Endothelial cell of umbilical vein (primary cell): Measurements from ENCODE around the gene KIF23. TPM values are rescaled to one million over a fixed set of nuclear protein-coding genes. Genes with fewer than 3 reads are reported as not detected.

Source experiments
- BruUV-seq: library from RNA; stranded (reverse); fragments of 400-500 nt; replicated peaks from 2 replicates; lab custom pipeline; 2021; lab: Mats Ljungman, UMichigan
- CTCF ChIA-PET: fragments of 300-600, 350-600 bp; sonication (Branson Sonifier 250); formaldehyde crosslinking; loops from one replicate; lab custom pipeline; 2021; ENCODE audit warnings: antibody characterized with exemption, inconsistent platforms; lab: Charles Lee
- POLR2A ChIA-PET: fragments of 300-600, 350-600 bp; sonication (Branson Sonifier 250); formaldehyde crosslinking; loops from one replicate; lab custom pipeline; 2021; ENCODE audit warnings: antibody characterized with exemption, inconsistent platforms; lab: Charles Lee
- DNase-seq: peaks from one replicate; pipeline ENCODE4 v3.0.0-alpha.2; 2011; ENCODE audit warnings: low read depth, low spot score
- FAIRE-seq: peaks from 2 replicates; lab custom pipeline; 2011; peaks lifted over from hg19 to GRCh38; lab: Jason Lieb, UNC
- H2AFZ ChIP-seq: 2 replicates; pipeline ENCODE4 v1.6.0; 2012; ENCODE audit warnings: low read depth, low read length, control low read depth, inconsistent platforms
- H3K27ac ChIP-seq: 2 replicates; pipeline ENCODE4 v1.5.1; 2011; ENCODE audit warnings: low read depth, mild to moderate bottlenecking, control low read depth, low read length, moderate library complexity; ENCODE audit not compliant: insufficient read depth
- H3K27me3 ChIP-seq, 2 experiments: 2 replicates each; pipeline versions ENCODE4 v1.6.0 to v1.6.1; 2011; ENCODE audit warnings: low read length in 2 of 2, mixed read lengths in 1 of 2; ENCODE audit not compliant: control insufficient read depth in 2 of 2, insufficient read depth in 2 of 2
- H3K36me3 ChIP-seq, 2 experiments: 2 replicates in 1 of 2; 3 replicates in 1 of 2; pipeline ENCODE4 v1.5.1; 2011; ENCODE audit warnings: low read length in 2 of 2, mild to moderate bottlenecking in 1 of 2, moderate library complexity in 1 of 2; ENCODE audit not compliant: control insufficient read depth in 2 of 2, insufficient read depth in 2 of 2; ENCODE audit errors: extremely low read depth in 1 of 2
- H3K4me1 ChIP-seq: 3 replicates; pipeline ENCODE4 v1.5.1; 2011; ENCODE audit warnings: mild to moderate bottlenecking, low read length; ENCODE audit not compliant: control insufficient read depth, insufficient read depth; ENCODE audit errors: extremely low read depth
- H3K4me2 ChIP-seq: 2 replicates; pipeline ENCODE4 v1.6.1; 2011; ENCODE audit warnings: low read length, control low read depth, mixed read lengths; ENCODE audit not compliant: insufficient read depth
- H3K4me3 ChIP-seq, 3 experiments: fragments of 200-600 bp in 1 of 3; sonication (generic), shearing (Covaris generic) in 1 of 3; replicated peaks in 1 of 3; 2 replicates each; pipeline ENCODE4 v1.5.1; 2011 to 2016; ENCODE audit warnings: control low read depth in 3 of 3, low read length in 3 of 3, mild to moderate bottlenecking in 2 of 3, inconsistent platforms in 1 of 3, low read depth in 1 of 3, moderate library complexity in 1 of 3; ENCODE audit not compliant: insufficient read depth in 1 of 3
- H3K79me2 ChIP-seq: 2 replicates; pipeline ENCODE4 v1.6.0; 2012; ENCODE audit warnings: low read length, inconsistent platforms; ENCODE audit not compliant: control insufficient read depth, insufficient read depth
- H3K9ac ChIP-seq: replicated peaks from 2 replicates; pipeline ENCODE3; 2011; ENCODE audit warnings: low read length, control low read depth; ENCODE audit not compliant: insufficient read depth; ENCODE audit errors: extremely low read depth
- H3K9me1 ChIP-seq: replicated peaks from 3 replicates; pipeline ENCODE4 v1.6.0; 2011; ENCODE audit warnings: mild to moderate bottlenecking, low read length; ENCODE audit not compliant: control insufficient read depth, insufficient read depth; ENCODE audit errors: extremely low read depth
- H3K9me3 ChIP-seq: replicated peaks from 2 replicates; pipeline ENCODE4 v1.5.1; 2012; ENCODE audit warnings: low read length, inconsistent platforms; ENCODE audit not compliant: control insufficient read depth, insufficient read depth
- H4K20me1 ChIP-seq: replicated peaks from 2 replicates; pipeline ENCODE3; 2011; ENCODE audit warnings: mild to moderate bottlenecking, low read length; ENCODE audit not compliant: control insufficient read depth, insufficient read depth; ENCODE audit errors: extremely low read depth
- CTCF ChIP-seq, 2 donors: IDR thresholded peaks; 1 replicate in 1 of 2; 2 replicates in 1 of 2; pipeline ENCODE4 v1.5.1; 2011; ENCODE audit warnings: low read length in 2 of 2, mild to moderate bottlenecking in 2 of 2, moderate library complexity in 2 of 2, control low read depth in 1 of 2, inconsistent platforms in 1 of 2, low read depth in 1 of 2; ENCODE audit not compliant: insufficient read depth in 1 of 2; ENCODE audit errors: extremely low read depth in 1 of 2
- EZH2 ChIP-seq: IDR thresholded peaks from 2 replicates; pipeline ENCODE4 v1.6.1; 2012; ENCODE audit warnings: borderline replicate concordance, low read depth, mild to moderate bottlenecking, moderate library complexity, low read length, inconsistent platforms; ENCODE audit not compliant: severe bottlenecking
- FOS ChIP-seq: IDR thresholded peaks from 2 replicates; pipeline ENCODE4 v1.6.1; 2011; ENCODE audit warnings: mild to moderate bottlenecking, low read length, moderate library complexity, borderline replicate concordance; ENCODE audit not compliant: insufficient read depth
- GATA2 ChIP-seq: IDR thresholded peaks from 2 replicates; pipeline ENCODE4 v1.7.0; 2011; ENCODE audit warnings: low read depth, mild to moderate bottlenecking, moderate library complexity, mixed read lengths, low read length; ENCODE audit not compliant: insufficient read length, insufficient read depth
- JUN ChIP-seq: IDR thresholded peaks from 2 replicates; pipeline ENCODE4 v1.6.1; 2011; ENCODE audit warnings: borderline replicate concordance, low read depth; ENCODE audit not compliant: insufficient read length, insufficient read depth
- MYC ChIP-seq: IDR thresholded peaks from one replicate; pipeline ENCODE4 v1.6.1; 2011; ENCODE audit warnings: mild to moderate bottlenecking, low read depth, low read length
- POLR2A ChIP-seq: IDR thresholded peaks from 2 replicates; pipeline ENCODE4 v1.6.1; 2012; ENCODE audit warnings: low read depth, mild to moderate bottlenecking, control low read depth, low read length
- POLR2AphosphoS5 ChIP-seq: IDR thresholded peaks from 2 replicates; pipeline ENCODE4 v1.6.1; 2012; ENCODE audit warnings: low read depth, mild to moderate bottlenecking, control low read depth, low read length, moderate library complexity; ENCODE audit not compliant: insufficient read depth
- dilution Hi-C: fragments of 300-500 bp; cut with MboI; formaldehyde crosslinking; loops from one replicate; pipeline ENCODE4 v1.15.0; 2019; ENCODE audit warnings: low sequenced_read_pairs; ENCODE audit not compliant: extremely low pct_ligation_motif_present
- intact Hi-C: fragments of 100-400 bp; cut with micrococcal nuclease; formaldehyde crosslinking; loops from one replicate; pipeline ENCODE4 v1.10.0; 2022
- polyA plus RNA-seq, 4 experiments: library from polyadenylated mRNA; depleted of rRNA in 3 of 4; stranded (reverse) in 3 of 4; unstranded in 1 of 4; fragments of >200 nt; gene quantifications; 2 replicates each; pipeline versions ENCODE4 v1.2.1 to v1.2.3, GENCODE V29; 2011 to 2012; ENCODE audit warnings: missing spikeins in 1 of 4
- total RNA-seq: library from RNA; stranded (reverse); gene quantifications from 2 replicates; pipeline ENCODE4 v1.2.3, GENCODE V29; 2021
- TF ChIP-seq, protein P1 (sequence below): IDR thresholded peaks from 2 replicates; pipeline ENCODE4 v1.6.1; 2011; ENCODE audit not compliant: insufficient read depth, insufficient read length

KIF23 gene
- total and polyA plus RNA-seq, 2 donors (not counting 3 experiments of a cell fraction or from before 2014, with no cell fraction given) = 25.4 to 64.7 TPM

DNA sequence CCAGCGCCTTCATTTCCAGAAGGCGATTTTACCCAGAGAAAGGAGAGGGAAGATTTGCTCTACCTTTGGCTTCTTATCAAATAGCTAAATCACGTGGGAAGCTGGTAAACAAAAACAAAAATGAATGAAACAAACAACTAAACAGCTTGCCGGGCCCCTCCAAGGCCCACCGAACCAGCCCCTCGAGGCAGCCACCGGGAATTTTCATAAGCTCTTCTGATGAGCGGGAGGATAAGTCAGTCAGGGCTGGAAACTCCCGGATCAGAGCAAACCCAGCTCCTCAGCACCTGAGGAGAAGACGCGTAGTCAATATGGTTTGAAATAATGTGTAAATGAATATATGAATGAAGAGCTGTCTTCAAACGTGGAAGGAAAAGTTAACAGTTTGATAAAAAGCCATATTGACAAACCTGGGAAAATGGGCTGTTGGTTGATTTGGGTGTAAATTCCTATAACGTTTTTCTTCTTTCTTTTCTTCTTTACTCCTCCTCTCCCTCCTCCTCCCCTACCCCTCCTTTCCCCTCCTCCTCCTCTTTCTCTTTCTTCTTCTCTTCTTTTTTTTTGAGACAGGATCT lies 49.1 kb downstream of the KIF23 start:
- H4K20me1 ChIP-seq = no peaks in the 10 kb centered on the region
- H3K9ac ChIP-seq = peak overlapping the region; percentile 77
- peaks cover 8% of the 10 kb centered on the region for H3K4me1 ChIP-seq
- H3K9me3 ChIP-seq = no peaks in the 10 kb centered on the region
- peak overlapping the region; percentile 65 for H3K27ac ChIP-seq
- FAIRE-seq = no peak
- DNase-seq = no peak
- no peaks in the 10 kb centered on the region for H3K79me2 ChIP-seq
- peak overlapping the region; percentile 1 to 38 (median 31) for H3K4me3 ChIP-seq
- H3K27me3 ChIP-seq = no peaks in the 10 kb centered on the region
- dilution Hi-C loops (no loop called here), intact Hi-C loops (loop anchor here (5.0 kb wide), 1 partner anchor 634 kb away; the partner anchor contains the start of gene TLE3)
- CTCF ChIA-PET = interaction anchor here (0.9 to 1.8 kb wide), 11 partner anchors 9 to 198 kb away, joined by 3 to 30 read pairs (median 4); partner anchors contain the start of genes KIF23 and RPLP1
- BruUV-seq = TSS peak; percentile 73
- TF ChIP-seq EZH2 = no peak
- no peak for TF ChIP-seq POLR2A
- TF ChIP-seq FOS = no peak
- peak overlapping the region; percentile 32 for H2AFZ ChIP-seq
- no peaks in the 10 kb centered on the region for H3K9me1 ChIP-seq
- peak overlapping the region; percentile 44 for H3K4me2 ChIP-seq
- POLR2A ChIA-PET = interaction anchor here (1.8 kb wide), 1 partner anchor 11 kb away, joined by 44 read pairs; the partner anchor contains the start of gene RPLP1
- no peaks in the 10 kb centered on the region for H3K36me3 ChIP-seq

DNA sequence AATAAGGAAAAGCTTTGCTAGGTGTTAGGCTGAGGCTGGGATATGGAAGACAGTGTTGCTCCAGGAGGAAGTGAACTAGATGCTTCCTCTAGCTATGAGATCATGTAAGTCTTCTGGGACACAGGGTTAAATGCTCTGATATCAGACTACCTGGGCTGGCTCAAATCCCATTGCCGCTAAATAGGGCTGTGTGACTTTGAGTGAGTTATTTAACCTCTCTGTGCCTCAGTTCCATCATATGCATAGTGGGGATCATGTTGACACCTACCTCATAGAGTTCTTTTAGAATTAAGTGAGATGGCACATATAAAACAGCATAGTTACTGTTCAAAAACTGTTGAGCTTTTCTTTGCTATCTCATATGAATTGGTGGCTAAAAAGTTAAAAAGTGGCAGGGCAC lies 51.1 kb downstream of the KIF23 start:
- Histone ChIP-seq H2AFZ (no peak overlapping the region), H3K79me2 (no peaks in the 10 kb centered on the region), H3K9me1 (no peaks in the 10 kb centered on the region), H4K20me1 (no peaks in the 10 kb centered on the region), H3K9ac (no peak overlapping the region), H3K27ac (no peak overlapping the region), H3K36me3 (no peaks in the 10 kb centered on the region), H3K4me3 (no peak overlapping the region), H3K27me3 (no peaks in the 10 kb centered on the region), H3K9me3 (no peaks in the 10 kb centered on the region), H3K4me2 (no peak overlapping the region), H3K4me1 (peaks cover 8% of the 10 kb centered on the region)
- no TSS peak for BruUV-seq
- DNase-seq = no peak
- peak; percentile 53 for FAIRE-seq
- ChIA-PET POLR2A (no interaction called here), CTCF (interaction anchor here (1.5 to 4.6 kb wide), 2 partner anchors 10 to 11 kb away, joined by 5 to 36 read pairs; no protein-coding TSS in a partner anchor)
- dilution Hi-C loops = no loop called here
- no peak for TF ChIP-seq MYC
- no peak for TF ChIP-seq FOS
- TF ChIP-seq GATA2 = no peak
- no peak for TF ChIP-seq POLR2A
- TF ChIP-seq, protein P1, sequence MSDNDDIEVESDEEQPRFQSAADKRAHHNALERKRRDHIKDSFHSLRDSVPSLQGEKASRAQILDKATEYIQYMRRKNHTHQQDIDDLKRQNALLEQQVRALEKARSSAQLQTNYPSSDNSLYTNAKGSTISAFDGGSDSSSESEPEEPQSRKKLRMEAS = no peak
- no peak for TF ChIP-seq POLR2AphosphoS5
- no peak for TF ChIP-seq CTCF (IDR thresholded peaks at IDR 0.05; ENCODE audit: extremely low read depth in 1 of 2, insufficient read depth in 1 of 2, low read depth in 1 of 2, low read length in 2 of 2)
- TF ChIP-seq EZH2 = no peak
- no peak for TF ChIP-seq JUN
- intact Hi-C loops = no loop called here
